Germinal center (tissue), 1 donor: Measurements from ENCODE around the gene C9orf85.
"Not testable (repeated sequence)": the region's sequence is repeated elsewhere in the genome, so short reads cannot be mapped to it uniquely, and the experiment has no call there.

Source experiments
- DNase-seq: peaks from one replicate; pipeline ENCODE4 v3.0.0; 2012; ENCODE audit warnings: mixed read lengths, low spot score

Gene C9orf85

DNA sequence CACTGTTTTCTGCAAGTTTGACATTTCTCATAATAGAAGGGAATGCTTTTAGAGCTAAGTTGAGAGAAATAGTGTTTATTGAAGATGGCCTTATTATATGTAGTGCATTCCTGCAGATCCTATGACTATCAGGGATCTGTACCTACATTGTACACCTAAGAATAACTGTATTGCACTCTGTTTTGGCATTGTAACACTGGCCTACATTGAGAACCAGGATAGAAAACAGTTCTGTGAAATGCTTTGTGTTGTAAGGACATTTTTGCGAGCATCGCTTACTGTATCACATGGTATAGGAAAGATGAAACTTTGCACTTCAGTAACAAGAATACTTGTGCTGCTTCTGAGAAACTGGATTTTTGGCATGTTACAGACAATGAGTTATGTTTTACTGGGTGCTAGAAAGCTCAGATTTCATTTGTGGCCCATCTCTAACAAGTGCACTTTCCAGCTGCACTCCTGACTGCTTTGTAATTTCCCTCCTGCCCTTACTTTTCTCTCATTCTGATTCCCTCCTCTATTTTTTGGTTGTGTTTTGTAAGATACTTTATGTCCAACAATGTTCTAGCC is 30.6 kb downstream of the C9orf85 start:
- DNase-seq: no peak

DNA sequence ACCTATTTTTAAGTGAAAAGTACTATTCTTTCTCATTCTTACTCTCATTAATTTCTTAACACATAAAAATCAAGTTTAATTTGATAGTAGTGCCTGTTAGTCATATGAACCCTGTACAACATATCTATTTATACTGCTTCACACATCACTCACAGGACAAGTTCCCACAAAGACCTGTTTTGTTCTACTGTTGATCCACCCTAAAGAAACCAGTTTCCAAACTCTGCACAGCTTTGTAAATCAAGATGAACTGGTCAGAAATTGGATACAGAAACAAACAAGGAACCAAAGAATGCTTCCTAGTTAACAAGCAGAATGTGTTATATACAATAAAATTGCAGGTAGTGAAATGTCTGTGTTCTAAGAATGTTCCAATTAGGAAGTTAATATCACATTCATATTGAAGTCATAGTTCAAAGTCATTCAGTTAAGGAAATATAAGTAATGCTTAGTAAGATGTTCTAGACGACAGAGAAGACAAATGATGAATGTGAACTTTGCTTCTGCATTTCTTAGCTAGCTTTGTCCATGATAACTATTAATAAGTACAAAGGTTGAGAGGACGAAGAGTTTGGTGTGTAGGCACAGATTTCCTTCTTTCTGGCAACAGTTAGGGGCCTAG is 33.4 kb downstream of the C9orf85 start:
- DNase-seq: no peak

DNA sequence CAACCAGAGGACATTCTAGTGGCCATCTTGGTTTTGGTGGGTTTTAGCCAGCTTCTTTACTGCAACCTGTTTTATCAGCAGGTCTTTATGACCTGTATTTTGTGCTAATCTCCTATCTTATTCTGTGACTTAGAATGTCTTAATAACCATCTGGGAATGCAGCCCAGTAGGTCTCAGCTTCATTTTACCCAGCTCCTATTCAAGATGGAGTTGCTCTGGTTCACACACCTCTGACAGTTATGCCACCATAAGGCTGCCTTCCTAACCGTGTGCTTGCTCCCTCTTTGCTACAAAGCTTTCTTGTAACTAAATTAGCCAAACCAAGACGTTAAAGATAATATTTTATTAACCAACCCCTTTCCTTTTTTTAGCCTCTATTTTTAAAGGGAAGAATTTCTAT is 43.2 kb downstream of the C9orf85 start:
- not testable (repeated sequence) for DNase-seq

DNA sequence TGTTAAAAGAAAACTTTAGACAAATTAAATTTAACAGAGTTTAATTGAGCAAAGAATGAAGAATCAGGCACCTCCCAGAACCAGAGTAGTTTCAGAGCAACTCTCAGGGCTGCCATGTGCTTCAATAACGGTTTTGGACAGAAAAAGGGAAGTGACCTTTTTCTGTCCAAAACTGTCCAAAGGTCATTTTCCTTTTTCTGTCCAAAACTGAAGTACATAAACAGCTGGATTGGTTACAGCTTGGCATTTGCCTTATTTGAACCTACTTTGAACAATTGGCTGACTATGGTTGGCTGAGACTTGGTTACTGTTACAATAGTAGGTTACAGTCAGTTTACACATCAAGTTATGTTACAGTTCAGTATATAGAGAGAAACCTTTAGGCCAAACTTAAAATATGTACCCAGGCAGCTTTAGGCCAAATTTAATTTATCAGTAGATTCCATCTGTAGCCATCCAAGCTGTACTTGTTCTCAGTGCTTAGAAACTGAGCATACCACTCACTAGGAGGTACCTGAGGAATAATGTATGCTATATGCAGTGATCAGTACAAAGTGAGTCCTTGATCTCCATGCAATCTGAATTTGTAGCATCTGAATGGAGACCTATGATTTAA is 44.0 kb downstream of the C9orf85 start:
- DNase-seq: no peak

DNA sequence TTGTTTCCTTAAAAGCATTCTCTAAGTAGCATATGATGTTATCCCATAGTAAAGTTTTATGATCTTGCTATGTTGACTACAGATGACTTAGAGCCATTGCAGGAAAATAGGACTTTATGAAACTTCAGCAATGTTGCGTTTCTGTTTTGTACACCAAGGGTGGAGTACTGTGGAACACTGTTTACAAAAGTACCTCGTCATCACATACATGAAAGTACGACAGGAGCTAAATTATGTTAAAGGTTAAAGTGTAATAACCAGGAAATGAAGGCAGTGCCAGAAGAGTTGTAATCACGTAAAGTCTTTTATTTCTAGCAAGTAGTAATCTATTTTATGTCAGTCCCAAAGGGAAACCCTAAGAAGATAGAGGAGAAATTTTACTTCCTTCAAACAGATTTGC is 50.9 kb downstream of the C9orf85 start:
- DNase-seq: no peak

DNA sequence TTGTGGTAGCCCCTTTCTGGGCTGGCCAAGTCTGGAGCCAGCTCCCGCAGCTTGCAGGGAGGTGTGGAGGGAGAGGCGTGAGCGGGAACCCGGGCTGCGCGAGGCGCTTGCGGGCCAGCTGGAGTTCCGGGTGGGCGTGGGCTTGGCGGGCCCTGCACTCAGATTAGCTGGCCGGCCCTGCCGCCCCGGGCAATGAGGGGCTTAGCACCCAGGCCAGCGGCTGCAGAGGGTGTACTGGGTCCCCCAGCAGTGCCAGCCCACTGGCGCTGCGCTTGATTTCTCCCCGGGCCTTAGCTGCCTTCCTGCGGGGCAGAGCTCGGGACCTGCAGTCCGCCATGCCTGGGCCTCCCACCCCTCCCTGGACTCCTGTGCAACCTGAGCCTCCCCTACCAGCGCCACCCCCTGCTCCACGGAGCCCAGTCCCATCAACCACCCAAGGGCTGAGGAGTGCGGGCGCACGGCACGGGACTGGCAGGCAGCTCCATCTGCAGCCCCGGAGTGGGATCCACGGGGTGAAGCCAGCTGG is 52.1 kb downstream of the C9orf85 start:
- DNase-seq: not testable (repeated sequence)

DNA sequence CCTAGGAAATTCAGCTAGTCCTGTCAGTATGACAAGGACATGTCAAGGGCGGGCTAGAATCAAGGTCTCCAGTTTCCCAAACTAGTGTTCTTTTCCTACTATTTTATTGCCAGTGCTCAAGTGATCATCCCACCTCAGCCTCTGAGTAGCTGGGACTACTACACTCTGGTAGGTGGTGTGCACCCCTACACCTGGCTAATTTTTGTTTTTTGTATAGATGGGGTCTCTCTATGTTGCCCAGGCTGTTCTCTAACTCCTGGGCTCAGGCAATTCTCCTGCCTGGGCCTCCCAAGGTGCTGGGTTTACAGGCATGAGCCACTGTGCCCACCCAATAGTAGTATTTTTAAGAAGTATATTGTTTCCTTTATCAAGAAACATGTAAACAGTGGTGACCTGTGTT is 54.0 kb downstream of the C9orf85 start:
- no peak for DNase-seq

DNA sequence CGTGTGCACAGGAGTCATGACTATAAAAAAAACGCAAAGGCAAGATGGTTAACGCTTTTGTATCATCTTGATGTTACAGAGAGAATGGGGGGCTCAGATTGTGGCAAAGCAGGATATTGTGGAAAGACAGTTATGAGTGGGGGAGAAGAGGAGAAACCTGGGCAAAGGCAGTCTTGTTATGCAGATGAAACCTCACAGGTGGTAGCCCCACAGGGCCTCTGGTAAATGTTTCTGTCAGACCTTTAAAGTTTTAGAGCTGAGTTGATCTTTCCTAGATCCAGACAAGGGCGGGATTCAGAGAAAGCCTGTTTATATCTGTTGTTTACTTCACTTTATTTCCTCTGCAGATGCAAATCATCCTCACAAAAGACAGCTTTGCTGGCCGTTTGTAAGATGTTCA is 55.2 kb downstream of the C9orf85 start:
- no peak for DNase-seq

DNA sequence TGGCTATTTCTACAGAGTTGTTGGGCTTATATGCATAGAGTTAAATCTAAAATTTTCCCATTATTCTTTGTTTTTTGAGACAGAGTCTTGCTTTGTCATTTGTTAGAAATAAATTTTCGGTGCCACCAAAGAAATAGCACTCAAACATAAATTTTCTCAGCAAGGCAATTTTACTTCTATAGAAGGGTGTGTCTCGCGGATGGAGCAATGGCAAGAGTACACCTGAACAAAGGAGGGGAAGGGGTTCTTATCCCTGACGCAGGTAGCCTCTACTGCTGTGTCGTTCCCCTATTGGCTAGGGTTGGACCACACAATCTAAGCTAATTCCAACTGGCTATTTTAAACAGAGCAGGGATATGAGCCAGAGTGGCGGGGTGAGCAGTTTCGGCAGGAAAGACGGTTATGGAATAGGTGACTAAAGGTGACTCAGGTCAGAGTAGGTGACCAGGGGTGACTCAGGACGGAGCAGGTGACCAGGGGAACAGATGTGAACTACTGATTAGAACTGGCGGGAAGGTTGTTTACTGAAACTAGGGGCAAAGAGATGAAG is 57.2 kb downstream of the C9orf85 start:
- no peak for DNase-seq

DNA sequence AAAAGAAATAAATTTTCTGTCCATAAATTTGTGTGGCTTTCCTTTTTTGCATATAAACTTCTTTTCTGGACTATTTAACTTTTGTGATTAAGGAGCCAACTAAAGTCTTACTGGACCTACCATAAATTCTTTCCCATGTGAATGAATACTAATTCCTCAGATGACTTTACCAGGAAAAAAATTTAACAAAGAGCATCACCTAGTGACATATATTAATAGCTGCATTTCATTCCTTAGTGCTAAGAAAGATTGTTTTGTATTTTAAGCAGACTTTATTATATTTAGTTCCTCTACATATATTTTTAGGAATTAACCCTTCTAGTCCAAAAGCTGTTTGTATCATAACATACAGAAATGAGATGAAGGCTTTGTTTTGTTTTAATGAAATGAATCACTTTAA is 64.4 kb downstream of the C9orf85 start:
- no peak for DNase-seq

DNA sequence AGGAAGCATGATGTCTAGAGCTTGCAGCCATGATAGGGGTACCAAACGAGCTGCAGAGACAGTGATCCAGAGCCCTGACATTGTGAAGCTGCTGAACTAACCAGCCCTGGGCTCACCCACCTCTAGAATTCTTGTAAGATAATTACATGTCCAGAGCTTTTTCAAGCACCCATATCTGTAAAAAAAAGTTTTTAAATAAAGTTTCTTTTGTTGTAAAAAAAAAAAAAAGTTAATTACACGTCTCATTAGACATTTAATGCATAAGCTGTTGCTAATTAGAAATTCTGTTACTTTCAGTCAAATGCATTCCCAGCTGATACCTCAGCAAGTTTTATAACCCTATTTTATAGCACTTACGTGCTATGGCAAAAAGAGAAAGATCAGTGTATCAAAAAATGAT is 65.6 kb downstream of the C9orf85 start:
- no peak for DNase-seq

DNA sequence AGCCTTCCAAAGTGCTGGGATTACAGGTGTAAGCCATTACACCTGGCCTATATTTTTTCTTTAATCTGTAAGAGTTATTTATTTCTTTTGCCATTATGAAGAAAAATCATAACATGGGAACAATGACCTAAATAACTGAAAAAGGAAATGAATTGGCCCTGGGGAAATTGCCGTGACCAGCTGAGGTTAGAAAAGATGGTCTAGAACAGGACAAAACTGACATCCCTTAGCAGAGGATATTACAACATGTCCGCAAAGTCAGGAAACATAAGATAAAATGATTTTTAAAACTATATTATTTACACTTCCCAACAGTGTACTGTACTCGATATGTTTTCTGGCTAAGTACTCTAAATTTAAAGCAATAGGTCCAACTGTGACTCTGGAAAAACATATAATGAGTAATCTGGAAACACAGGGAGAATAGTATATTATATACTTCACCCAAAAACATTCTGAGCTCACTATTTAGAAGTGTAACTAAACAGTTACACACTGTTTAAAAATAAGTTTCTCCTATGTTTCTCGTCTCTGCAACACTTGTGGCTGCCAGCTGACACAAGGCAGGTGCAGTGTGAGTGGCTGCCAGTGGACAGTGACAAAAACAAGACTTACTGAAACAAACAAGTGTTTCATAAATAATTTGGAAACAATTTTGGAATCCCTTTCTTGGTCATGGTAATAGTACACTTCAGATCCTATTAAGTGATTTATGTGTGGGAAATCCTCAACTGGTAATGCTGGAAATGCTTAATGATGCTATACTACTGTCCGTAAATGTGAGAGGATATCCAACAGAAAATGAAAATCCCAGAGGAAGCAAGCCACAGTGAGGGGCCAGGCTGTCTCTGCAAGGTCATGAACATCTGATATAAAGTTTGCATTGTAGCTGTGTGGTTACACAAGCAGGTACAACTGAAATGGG is 69.1 kb downstream of the C9orf85 start:
- no peak for DNase-seq

DNA sequence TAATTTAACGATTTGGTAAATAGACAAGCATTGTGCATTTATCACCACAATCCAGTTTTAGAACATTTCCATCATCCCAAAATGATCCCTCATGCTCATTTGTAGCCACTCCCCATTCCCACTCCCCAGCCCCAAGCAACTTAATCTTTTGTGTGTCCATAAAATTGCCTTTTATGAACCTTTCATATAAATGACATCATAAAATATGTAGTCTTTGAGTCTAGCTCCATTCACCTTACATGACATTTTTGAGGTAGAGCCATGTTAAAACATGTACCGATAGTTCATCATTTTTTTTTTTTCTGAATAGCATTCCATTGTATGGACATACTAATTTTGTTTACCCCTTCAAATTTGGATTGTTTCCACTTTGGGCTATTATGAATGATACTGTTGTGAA is 70.5 kb downstream of the C9orf85 start:
- no peak for DNase-seq

DNA sequence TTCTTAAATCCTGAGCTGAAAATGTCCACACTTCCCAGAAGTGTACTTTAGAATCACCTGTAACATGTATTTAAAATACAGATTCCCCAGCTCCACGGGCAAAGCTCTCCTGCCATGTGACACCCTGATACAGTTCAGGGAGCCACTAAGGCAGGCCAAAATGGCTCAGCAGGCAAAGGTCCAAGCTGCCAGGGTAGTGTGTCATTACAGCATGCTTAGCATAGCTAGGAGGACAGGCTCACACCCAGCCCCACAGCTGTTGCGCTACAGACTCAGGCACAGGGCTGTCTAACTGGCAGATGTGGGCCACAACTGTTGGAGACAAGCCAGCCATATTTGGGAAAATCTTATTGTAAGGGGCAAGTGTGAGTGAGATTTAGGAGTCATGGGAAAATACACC is 73.0 kb downstream of the C9orf85 start:
- DNase-seq: no peak

DNA sequence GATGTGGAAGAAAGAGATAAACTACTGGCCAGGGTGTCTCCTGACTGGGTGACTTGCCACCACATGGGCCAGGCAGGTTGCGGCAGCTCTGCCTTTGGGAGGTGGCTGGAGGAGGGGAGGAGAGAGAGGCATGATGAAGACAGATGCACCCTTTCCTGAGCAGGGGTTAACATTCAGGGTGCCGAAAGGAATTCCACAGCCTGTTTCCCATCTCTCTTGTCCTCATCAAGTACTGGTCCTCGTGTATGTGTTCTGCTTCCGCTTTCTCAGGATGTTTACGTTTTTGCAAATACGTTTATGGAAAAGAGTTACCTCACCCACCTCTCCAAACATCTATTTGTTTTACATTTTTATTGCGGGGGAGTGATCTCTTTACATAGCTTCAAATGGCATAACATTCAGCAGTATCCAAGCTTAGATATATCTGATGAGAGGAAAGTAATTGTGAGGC is 73.4 kb downstream of the C9orf85 start:
- no peak for DNase-seq

DNA sequence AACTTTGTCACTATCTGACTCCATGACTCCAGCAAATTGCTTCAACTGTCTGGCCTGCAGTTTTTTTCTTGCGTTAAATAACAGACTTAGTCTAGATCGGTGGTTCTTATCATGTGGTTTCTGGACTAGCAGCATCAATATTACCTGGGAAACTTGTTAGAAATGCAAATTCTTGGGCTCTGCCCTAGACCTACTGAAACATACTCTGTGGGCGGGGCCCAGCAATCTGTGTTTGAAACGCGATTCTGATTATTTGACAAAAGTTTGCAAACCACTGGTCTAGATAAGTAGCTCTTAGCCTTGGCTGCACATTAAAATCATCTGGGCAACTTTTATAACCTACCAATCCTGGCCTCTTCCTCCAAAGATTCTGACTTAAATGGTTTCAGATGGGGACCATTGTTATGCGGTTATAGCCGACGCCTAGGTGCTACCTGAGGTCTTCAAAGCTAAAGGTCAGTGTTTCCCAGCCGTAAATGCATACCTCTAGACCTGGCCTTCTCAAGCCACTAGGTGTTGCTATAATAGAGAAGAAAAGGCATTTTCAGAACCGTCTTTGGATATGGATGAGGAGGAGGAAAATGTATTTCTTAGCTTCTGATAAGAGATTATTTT is 74.0 kb downstream of the C9orf85 start:
- no peak for DNase-seq

DNA sequence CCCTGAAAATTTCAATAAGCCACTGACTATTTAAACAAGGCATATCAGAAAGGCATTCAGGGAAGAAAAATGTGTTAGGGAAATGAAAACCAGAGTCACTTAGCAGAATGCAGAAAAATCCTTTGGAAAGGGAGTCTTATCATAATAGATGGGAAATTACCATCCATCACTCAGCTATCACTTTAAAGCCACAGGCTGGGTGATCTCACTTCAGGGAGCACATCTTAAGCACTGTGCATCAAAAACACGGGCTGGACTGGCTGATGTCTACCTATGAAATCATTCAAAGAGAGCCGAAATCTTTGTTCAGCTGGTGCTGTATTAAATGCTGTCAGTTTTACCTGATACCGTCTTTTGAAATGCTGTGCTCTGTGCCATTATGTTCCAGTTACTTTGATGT is 75.5 kb downstream of the C9orf85 start:
- no peak for DNase-seq

DNA sequence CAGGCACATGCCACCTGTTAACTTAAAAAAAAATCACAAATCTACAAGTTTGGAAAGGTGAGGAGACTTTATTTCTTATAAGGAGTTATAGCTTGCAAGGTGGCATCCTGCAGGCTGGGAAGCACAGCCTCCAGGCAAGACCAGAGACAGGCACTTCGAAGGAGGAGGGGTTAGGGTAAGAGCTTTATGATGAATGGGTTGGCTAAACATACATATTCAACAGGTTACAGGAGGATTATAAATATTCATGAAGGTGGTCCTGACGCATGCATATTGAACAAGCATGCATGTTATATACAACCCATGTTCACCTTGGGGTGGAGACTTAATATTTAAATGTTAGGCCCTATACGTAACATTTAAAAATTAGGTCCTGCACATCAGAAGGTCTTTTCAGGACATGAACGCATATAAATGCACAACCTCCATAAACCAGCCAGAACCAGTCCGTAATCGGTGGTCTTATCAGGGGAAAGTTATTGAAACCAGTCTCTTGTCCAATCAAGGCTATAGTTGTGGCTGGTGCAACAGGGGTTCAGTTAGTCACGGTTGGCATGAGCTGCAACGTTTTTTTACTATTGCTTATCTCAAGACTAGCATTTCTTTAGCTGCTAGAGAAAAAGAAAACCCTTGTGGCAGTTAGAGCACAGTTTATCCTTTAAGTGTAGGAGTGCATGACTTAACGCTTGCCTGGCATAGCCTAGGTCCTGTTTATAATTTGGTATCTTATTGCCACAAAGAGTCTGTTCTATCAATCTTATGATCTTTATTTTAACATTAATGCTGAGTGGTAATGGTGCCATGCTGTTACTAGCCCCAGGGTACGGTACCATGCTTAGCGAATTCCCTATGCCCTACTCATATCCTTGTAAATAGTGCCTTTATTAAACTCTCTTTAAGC is 76.3 kb downstream of the C9orf85 start:
- no peak for DNase-seq

DNA sequence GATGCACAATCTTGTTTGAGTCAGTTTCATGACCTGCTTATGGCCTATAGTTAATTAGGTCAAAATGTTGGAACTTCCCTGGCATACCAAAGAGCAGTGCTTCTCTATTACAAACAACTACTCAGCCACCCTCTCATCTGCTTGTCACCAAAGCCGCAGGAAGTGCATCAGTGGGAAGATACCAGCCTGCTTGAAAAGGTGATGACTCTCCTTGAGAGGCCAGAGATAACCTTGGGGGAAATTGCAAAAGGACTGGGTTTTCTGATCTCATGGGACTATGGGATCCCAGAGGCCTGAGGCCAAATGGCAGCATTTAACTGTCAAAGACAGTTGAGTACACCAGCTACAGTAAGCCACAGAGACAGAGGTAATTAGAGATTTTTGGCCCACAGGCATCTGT is 79.0 kb downstream of the C9orf85 start:
- DNase-seq: no peak

DNA sequence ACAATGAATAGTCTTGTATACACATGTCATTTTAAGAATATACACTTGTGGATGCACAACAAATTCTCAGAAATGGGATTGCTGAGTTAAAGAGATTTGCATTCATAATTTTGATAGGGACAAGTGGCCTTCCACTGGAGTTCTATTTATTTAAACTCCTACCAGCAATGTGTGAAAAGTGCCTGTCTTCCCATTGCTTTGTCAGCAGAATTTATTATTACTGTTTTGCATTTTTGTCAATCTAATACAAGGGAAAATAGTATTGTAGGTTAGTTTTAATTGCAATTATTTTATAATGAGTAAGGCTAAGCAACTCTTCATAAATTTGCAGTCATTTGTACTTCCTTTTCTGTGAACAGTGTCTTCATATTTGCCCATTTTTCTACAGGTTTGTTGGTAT is 94.0 kb downstream of the C9orf85 start:
- DNase-seq: no peak

DNA sequence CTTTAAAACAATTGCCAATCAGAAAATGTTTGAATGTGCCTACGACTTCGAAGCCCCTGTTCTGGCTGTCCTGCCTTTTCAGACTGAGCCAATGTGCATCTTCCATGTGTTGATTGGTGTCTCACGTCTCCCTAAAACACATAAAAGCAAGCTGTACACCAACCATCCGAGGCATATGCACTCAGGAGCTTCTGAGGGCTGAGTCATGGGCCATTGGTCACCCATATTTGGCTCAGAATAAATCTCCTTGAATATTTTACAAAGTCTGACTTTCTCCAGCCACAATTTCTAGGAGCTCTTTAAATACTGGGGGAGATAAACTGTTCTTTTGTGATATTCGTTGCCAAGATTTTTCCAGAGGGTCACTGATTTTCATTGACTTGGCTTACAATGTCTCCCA is 95.1 kb downstream of the C9orf85 start:
- DNase-seq: no peak
